Activated CD8-positive, alpha-beta memory T cell treated with anti-CD3 and anti-CD28 coated beads, Interleukin-2, amount 50 U/mL, for 24 hours (primary cell): Measurements from ENCODE around the gene SLC29A4.
"Not testable (repeated sequence)": the region's sequence is repeated elsewhere in the genome, so short reads cannot be mapped to it uniquely, and the experiment has no call there.

Experiments
- DNase-seq: peaks from one replicate; pipeline ENCODE4 v3.0.0-alpha.2; 2020; ENCODE audit errors: extremely low read depth

The SLC29A4 gene

GRCh38 chr7:5274985-5275431 is 7.7 kb upstream of the SLC29A4 start:
- DNase-seq, result not testable (repeated sequence)

- DNase-seq, result not testable (repeated sequence)
These were observed 7.2 kb upstream of the SLC29A4 start for GRCh38 chr7:5275510-5275909.

DNA sequence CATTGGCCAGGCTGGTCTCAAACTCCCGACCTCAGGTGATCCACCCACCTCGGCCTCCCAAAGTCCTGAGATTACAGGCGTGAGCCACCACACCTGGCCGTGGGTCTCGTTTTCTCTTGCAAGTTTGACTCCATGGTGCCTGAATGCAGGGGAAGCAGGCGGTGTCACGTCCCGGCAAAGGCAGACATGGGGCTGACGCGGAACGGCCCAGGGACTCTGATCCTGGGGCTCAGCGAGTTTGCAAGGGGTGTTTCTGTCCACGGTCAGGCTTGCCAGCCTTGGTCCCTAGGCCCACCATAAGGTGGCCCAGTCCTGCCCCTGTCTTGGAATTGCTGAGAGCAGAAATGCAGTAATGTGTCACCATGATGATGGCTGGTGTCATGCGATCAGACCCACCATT is 6.6 kb upstream of the SLC29A4 start:
- not testable (repeated sequence) for DNase-seq

- DNase-seq, result no peak
These were observed 6.1 kb upstream of the SLC29A4 start for GRCh38 chr7:5276611-5277010.

DNA sequence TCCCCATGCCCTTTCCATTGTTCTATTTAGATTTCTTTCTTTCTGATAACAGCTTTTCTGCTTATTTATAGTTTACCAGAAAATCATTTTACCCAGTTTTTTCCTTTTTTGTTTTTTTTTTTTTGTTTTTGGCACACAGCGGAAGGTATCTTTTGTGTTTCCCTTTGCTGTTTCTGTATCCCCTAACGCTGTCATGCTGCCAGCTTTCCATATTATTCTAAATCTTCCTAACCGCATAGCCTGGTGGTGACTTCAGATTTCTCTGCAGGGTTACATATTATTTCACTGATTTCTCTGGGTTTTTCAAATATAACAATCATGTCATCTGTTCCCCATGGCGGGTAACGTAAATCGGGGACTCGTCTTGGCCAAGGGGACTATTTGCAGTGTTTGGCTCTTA is 4.0 kb upstream of the SLC29A4 start:
- no peak for DNase-seq

- DNase-seq, result no peak
These were observed 3.0 kb upstream of the SLC29A4 start for GRCh38 chr7:5279734-5280133.

- not testable (repeated sequence) for DNase-seq
These were observed 894 bp upstream of the SLC29A4 start for GRCh38 chr7:5281598-5282500.

GRCh38 chr7:5283421-5284303 is 919 bp downstream of the SLC29A4 start:
- DNase-seq, result no peak

GRCh38 chr7:5284304-5285281 is 1.9 kb downstream of the SLC29A4 start:
- DNase-seq, result no peak

- DNase-seq, result no peak
These were observed 4.2 kb downstream of the SLC29A4 start for GRCh38 chr7:5286933-5287332.

DNA sequence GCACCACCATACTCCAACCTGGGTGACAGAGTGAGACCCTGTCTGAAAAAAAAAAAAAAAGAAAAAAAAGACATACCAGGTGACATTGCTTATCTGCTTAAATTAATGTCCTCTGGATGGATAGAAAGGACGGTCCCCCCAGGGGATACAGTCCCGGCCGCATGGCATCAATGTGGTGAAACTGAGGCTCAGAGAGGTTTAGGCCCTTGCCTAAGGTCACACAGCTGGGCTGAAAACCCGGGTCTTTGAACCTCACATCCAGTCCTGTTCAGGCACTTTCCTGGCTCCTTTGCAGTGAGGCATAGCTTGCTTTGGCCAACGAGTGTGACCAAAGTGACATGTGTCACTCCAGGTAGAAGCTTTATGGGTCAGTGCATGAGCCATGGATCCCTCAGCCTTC is 4.6 kb downstream of the SLC29A4 start:
- not testable (repeated sequence) for DNase-seq

DNA sequence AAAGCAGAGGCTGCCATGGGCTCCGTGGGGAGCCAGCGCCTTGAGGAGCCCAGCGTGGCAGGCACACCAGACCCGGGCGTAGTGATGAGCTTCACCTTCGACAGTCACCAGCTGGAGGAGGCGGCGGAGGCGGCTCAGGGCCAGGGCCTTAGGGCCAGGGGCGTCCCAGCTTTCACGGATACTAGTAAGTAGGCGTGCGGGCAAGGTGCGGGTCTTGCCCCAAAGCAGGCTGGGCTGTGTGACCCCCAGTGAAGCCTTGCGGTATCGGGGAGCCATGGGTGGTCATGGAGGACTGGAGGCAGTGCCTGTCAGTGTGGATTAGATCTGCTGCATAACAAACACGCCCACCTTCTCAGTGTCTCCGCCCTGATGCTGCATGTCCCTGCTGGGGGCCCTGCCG is 5.1 kb downstream of the SLC29A4 start:
- DNase-seq, result no peak

DNA sequence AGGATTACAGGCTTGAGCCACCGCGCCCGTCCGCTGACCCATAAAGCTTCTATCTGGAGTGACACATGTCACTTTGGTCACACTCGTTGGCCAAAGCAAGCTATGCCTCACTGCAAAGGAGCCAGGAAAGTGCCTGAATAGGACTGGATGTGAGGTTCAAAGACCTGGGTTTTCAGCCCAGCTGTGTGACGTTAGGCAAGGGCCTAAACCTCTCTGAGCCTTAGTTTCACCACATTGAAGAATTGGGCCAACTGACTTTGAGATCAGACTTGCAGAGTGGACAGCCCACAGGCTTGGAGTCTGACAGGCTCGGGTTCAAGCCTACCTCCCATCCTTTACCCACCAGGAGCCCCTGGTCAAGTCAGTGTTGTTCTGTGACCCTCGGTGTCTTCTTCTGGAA is 5.8 kb downstream of the SLC29A4 start:
- not testable (repeated sequence) for DNase-seq

- DNase-seq, result no peak
These were observed 6.6 kb downstream of the SLC29A4 start for GRCh38 chr7:5289355-5289754.

DNA sequence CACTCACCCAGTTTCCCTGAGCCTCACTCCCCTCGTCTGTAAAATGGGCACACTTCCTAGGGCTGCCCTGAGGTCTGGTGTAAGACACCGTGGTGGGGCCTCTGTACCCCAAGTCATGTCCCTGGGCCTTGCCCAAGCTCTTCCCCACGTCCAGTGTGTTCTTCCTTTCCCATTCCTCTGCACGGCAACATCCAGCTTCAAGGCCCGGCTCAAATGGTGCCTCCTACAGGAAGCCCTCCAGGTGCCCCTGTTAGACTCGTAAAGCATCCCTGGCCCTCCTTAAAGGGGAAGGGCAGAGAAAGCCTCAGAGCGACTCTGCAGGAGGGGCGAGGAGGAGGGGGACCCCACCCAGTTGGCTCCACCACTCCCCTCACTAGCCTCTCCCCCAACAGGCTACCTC is 8.6 kb downstream of the SLC29A4 start:
- no peak for DNase-seq

- DNase-seq, result not testable (repeated sequence)
These were observed 9.1 kb downstream of the SLC29A4 start for GRCh38 chr7:5291711-5292335.

GRCh38 chr7:5294169-5294987 is 11.6 kb downstream of the SLC29A4 start:
- no peak for DNase-seq

- DNase-seq, result no peak
These were observed 12.6 kb downstream of the SLC29A4 start for GRCh38 chr7:5295039-5296014.
